Measurements from ENCODE around the gene SYNPO2.

SYNPO2 gene

GRCh38 chr4:118935819-118936218, 47.2 kb downstream of the SYNPO2 start:
- no peak for DNase-seq

- DNase-seq = no peak
Measured at GRCh38 chr4:118936406-118936805, 47.8 kb downstream of the SYNPO2 start.

- DNase-seq = no peak
Measured at GRCh38 chr4:118939169-118939783, 50.6 kb downstream of the SYNPO2 start.

- DNase-seq = no peak
Measured at GRCh38 chr4:118941149-118941548, 52.5 kb downstream of the SYNPO2 start.

GRCh38 chr4:118941799-118942198, 53.1 kb downstream of the SYNPO2 start:
- no peak for DNase-seq

- DNase-seq = no peak
Measured at GRCh38 chr4:118942465-118942864, 53.8 kb downstream of the SYNPO2 start.

- DNase-seq = no peak
Measured at GRCh38 chr4:118947095-118947494, 58.4 kb downstream of the SYNPO2 start.

- DNase-seq = no peak
Measured at GRCh38 chr4:118948545-118949144, 60.0 kb downstream of the SYNPO2 start.

- no peak for DNase-seq
Measured at GRCh38 chr4:118950224-118950623, 61.6 kb downstream of the SYNPO2 start.

- DNase-seq = no peak
Measured at GRCh38 chr4:118950929-118951570, 62.4 kb downstream of the SYNPO2 start.

GRCh38 chr4:118953276-118953675, 64.6 kb downstream of the SYNPO2 start:
- no peak for DNase-seq

- no peak for DNase-seq
Measured at GRCh38 chr4:118954246-118954645, 65.6 kb downstream of the SYNPO2 start.

GRCh38 chr4:118955515-118955914, 66.9 kb downstream of the SYNPO2 start:
- DNase-seq = no peak

GRCh38 chr4:118957722-118958445, 69.2 kb downstream of the SYNPO2 start:
- no peak for DNase-seq

GRCh38 chr4:118962540-118962939, 73.9 kb downstream of the SYNPO2 start:
- no peak for DNase-seq

- no peak for DNase-seq
Measured at GRCh38 chr4:118964891-118965411, 76.3 kb downstream of the SYNPO2 start.

GRCh38 chr4:118967393-118967792, 78.7 kb downstream of the SYNPO2 start:
- DNase-seq = no peak

GRCh38 chr4:118968005-118968404, 79.4 kb downstream of the SYNPO2 start:
- DNase-seq = peak; percentile 14

- no peak for DNase-seq
Measured at GRCh38 chr4:118968813-118969212, 80.2 kb downstream of the SYNPO2 start.

GRCh38 chr4:118969359-118969758, 80.7 kb downstream of the SYNPO2 start:
- DNase-seq = no peak

GRCh38 chr4:118972167-118972566, 83.5 kb downstream of the SYNPO2 start:
- no peak for DNase-seq

- DNase-seq = no peak
Measured at GRCh38 chr4:118973295-118973694, 84.6 kb downstream of the SYNPO2 start.

GRCh38 chr4:118974758-118975157, 86.1 kb downstream of the SYNPO2 start:
- no peak for DNase-seq
